Fibroblast of pulmonary artery (primary cell): ENCODE data around the gene ACTG1.
A peak's percentile ranks its signal among the peaks of the same experiment; 100 is the strongest.

Source experiments
- DNase-seq: peaks from one replicate; pipeline ENCODE4 v3.0.0-alpha.2; 2010; ENCODE audit warnings: low read depth
- H3K4me3 ChIP-seq: replicated peaks from 2 replicates; pipeline ENCODE4 v1.5.1; 2011; ENCODE audit warnings: low read depth, mild to moderate bottlenecking, control low read depth, low read length, moderate library complexity
- TF ChIP-seq, protein P1 (sequence below): IDR thresholded peaks from 2 replicates; pipeline ENCODE4 v1.5.1; 2011; ENCODE audit warnings: mild to moderate bottlenecking, control low read depth, low read length, inconsistent platforms; ENCODE audit errors: missing control alignments

ACTG1 gene

DNA sequence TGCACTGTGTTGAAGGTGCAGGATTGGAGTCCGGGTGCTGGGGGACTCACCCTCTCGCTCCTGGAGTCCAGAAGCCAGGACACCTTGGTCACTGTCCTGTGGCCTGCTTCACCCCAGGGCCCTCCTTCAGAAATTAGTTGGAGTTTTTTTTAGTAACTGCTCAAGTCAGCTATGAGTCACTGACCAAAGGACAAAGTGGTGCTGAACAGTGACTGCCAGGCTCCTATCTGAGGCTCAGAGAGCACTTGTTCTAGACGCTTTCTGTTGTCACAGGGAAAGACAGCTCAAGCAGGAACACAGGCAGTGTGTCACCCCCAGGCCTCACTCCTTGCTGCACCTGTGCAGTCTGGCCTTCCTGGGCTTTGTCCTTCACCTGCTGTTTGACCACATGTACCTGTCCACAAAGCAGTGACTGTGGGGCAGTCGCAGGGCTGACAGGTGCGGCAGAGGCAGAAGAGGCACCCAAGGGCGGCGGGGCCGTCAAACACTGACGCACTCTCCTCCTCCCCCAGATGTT is 43.6 kb upstream of the ACTG1 start:
- peak; percentile 13 for DNase-seq
- H3K4me3 ChIP-seq = no peak overlapping the region
- TF ChIP-seq, protein P1, sequence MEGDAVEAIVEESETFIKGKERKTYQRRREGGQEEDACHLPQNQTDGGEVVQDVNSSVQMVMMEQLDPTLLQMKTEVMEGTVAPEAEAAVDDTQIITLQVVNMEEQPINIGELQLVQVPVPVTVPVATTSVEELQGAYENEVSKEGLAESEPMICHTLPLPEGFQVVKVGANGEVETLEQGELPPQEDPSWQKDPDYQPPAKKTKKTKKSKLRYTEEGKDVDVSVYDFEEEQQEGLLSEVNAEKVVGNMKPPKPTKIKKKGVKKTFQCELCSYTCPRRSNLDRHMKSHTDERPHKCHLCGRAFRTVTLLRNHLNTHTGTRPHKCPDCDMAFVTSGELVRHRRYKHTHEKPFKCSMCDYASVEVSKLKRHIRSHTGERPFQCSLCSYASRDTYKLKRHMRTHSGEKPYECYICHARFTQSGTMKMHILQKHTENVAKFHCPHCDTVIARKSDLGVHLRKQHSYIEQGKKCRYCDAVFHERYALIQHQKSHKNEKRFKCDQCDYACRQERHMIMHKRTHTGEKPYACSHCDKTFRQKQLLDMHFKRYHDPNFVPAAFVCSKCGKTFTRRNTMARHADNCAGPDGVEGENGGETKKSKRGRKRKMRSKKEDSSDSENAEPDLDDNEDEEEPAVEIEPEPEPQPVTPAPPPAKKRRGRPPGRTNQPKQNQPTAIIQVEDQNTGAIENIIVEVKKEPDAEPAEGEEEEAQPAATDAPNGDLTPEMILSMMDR = no peak

DNA sequence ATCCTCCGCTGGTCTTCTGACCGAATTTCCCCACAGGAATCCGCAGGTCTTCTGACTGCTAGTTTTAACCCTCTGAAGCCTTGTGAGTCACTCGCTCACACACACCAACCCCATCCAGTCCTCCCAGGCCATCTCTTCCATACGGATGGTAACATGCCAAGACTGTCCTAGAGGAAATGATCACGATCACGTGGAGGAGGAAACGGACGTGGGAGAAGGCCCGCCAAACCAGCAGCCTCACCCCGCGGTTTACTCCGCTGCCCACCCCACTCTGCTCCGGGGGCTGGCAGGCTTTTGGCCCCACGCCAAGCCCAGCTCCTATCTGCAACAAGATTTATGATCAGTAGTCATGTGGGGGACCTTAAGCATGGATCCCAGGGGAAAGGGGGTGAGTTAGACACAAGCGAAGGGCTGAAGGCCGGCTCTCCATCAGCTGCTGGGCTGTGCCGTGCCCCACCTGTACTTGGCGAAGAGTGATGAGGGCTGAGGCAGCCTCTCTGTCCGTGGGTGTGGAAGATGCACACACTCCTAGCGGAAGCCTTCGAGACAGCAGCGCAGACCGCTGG is 41.1 kb upstream of the ACTG1 start:
- H3K4me3 ChIP-seq = peak overlapping the region; percentile 86
- TF ChIP-seq, protein P1 = no peak
- peak; percentile 96 for DNase-seq

DNA sequence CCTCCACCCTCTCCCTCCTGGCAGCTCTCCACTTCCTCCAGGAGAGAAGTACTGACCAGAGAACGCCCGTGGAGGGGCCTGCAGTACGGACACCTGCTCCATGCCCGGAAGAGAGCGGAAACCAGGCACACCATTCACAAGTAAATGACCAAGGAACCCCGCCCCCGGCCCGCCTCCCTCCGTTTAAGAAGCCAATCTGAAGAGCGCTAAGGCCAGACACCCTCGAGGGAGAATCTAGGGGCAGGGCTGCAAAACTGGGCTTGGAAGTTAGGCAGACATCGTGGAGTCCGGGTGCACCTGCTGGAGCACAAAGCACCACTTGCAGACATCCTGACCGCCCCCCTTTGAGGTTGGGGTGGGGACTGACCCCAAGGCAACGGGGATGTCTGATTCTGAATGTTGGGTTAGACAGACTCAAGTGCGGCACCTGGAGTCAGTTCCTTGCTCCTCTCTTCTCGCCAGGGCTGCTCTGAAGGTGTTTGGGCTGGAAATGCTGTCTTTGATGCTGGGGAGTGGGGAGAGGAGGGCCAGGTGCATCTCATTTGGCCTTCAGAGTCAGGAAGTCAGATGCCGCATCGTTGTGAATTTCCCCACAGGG is 40.5 kb upstream of the ACTG1 start:
- peak; percentile 75 for DNase-seq
- TF ChIP-seq, protein P1 = no peak
- H3K4me3 ChIP-seq = peak overlapping the region; percentile 86

DNA sequence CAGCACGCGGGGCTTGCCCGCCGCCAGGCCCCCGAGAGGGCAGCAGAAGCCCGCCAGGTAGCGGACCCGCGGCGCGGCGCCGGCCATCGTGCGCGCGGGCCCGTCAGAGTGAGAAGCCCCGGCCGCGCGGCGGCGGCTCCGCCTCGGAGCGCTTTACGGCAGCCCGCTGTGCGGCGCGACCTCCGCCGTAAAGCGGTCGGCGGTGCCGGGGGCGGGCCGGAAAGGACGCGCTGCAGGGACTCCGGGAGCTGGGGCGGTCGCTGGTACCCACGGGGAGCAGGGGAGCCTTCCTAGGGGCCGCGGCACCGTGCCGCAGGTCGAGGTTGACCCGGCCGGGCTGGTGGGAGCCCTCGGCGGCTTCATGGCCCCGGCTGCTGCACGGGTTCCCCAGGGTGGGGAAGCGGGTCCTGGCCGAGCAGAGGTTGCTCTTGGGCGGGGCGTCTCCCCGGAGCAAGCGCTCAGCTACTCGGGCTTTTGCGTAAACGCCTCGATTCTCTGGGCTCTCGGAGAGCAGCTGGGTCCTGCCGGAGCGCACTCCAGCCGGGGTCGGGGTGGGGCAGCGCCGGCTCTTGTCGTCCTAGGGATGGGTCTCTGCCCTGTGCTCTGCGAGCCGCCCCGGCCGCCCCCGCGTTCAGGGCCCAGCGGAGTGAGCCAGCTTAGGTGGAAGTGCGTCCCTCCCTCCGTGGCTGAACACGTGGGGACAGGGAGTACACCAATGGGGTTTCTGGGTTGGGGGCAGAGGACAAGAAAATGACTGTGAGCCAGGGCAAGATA is 39.8 kb upstream of the ACTG1 start, which contains the start of gene FAAP100:
TSS of gene FAAP100 (minus strand) at position 110 of the 774 bp plus-strand sequence. CDS start at position 87, 23 bp downstream.
- peak; percentile 78 for DNase-seq
- TF ChIP-seq, protein P1 = no peak
- peak within 1 kb of the TSS; percentile 86 for H3K4me3 ChIP-seq

DNA sequence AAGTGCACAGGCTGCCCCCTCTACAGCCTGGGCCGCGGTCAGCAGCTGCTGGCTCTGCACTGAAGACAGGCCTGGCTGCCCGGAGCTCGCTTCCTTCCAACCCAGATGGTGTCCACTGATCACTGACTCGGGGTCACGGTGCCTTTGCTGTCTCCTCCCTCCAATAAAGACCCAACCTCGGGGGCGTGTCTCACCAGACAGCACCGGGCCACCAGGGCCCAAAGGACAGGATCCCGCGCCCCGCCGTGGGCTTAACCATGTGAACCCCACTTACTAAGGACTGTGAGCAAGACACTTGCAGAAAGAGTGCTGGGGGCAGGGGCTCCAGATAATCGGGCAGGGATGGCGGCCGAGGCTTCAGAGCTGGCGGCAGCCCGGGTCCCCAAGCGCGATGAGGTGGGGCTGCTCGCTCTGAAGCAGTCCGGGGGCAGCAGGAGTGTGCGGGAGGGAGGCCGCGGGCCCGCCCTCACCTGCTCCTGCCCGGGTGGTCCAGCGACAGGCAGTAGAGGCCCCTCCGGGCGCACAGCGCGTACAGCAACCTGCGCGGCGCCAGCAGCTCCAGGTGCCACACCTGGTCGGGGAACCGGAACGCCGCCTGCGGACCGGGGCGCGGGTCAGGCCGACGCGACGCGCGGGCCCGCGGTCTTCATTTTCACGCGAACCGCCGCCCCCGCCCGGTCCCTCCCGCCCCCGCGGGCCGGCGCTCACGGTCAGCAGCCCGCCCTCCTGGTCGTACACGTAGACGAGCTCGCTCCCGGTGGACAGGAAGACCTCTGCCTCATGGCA is 39.1 kb upstream of the ACTG1 start:
- TF ChIP-seq, protein P1 = no peak
- no peak for DNase-seq
- H3K4me3 ChIP-seq = peak overlapping the region; percentile 86

DNA sequence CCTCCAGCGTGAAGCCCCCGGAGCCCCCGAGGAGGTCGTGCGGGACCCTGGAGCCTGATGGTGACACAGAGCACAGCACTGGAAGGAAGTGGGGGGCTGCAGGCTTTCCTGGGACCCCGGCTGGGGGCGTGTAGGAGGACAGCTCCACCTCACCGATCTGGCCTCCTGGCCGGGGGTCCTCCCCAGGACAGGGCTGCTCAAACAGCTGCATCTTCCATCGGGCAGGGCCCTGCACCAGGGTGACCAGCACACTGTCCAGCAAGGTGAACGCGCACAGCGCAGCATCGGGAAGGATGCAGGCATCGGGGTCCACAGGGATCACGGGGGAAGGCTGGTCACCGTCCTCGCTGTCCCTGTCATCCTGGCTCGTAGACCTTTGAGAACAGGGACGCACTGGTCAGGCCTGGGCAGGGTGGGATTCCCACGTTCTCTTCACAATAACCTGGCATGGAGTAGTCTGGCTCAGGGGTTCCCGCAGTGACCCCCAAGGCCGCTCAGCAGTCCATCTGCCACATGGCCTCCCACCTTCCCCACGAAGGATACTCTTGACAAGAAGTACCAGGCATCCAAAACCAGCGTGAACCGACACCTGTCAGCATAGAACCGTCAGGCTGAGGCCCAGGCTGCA is 38.3 kb upstream of the ACTG1 start:
- TF ChIP-seq, protein P1 = no peak
- DNase-seq = no peak
- H3K4me3 ChIP-seq = peak overlapping the region; percentile 86
